Liver (tissue), 9 donors: ENCODE results near the gene TMEM269. TPM values are rescaled to one million over a fixed set of nuclear protein-coding genes. Genes with fewer than 3 reads are reported as not detected.

Source experiments
- DNase-seq: peaks from one replicate; pipeline ENCODE4 v3.0.0-alpha.2; 2017; ENCODE audit warnings: low spot score
- H3K27ac ChIP-seq, 2 donors: one replicate each; pipeline ENCODE4 v1.7.0; 2013; ENCODE audit warnings: inconsistent platforms in 2 of 2, low read length in 2 of 2, control low read depth in 1 of 2, low read depth in 1 of 2, mild to moderate bottlenecking in 1 of 2
- H3K27me3 ChIP-seq, 4 donors: one replicate each; pipeline versions ENCODE4 v1.6.1 to v1.7.0; 2013; ENCODE audit warnings: low read length in 3 of 4, inconsistent platforms in 1 of 4, mild to moderate bottlenecking in 1 of 4, moderate library complexity in 1 of 4; ENCODE audit not compliant: control insufficient read depth in 4 of 4, insufficient read depth in 4 of 4
- H3K36me3 ChIP-seq, 4 donors: one replicate each; pipeline versions ENCODE4 v1.6.1 to v1.7.0; 2013; ENCODE audit warnings: low read length in 3 of 4, mild to moderate bottlenecking in 3 of 4, low read depth in 1 of 4, moderate library complexity in 1 of 4; ENCODE audit not compliant: control insufficient read depth in 4 of 4, insufficient read depth in 3 of 4
- H3K4me1 ChIP-seq, 4 donors: one replicate each; pipeline versions ENCODE4 v1.6.1 to v1.7.0; 2013; ENCODE audit warnings: low read length in 3 of 4, mild to moderate bottlenecking in 3 of 4, moderate library complexity in 1 of 4; ENCODE audit not compliant: control insufficient read depth in 4 of 4, insufficient read depth in 4 of 4
- H3K4me3 ChIP-seq, 3 donors: one replicate each; pipeline versions ENCODE4 v1.6.1 to v1.7.0; 2013; ENCODE audit warnings: low read length in 3 of 3, control low read depth in 1 of 3, low read depth in 1 of 3, mild to moderate bottlenecking in 1 of 3
- H3K9ac ChIP-seq, 2 donors: one replicate each; pipeline ENCODE4 v1.7.0; 2013; ENCODE audit warnings: low read length in 2 of 2, mild to moderate bottlenecking in 2 of 2, moderate library complexity in 2 of 2, control low read depth in 1 of 2, low read depth in 1 of 2
- H3K9me3 ChIP-seq, 4 donors: one replicate each; pipeline versions ENCODE4 v1.6.1 to v1.7.0; 2013; ENCODE audit warnings: low read length in 3 of 4; ENCODE audit not compliant: control insufficient read depth in 4 of 4
- EGR1 ChIP-seq, 2 donors: IDR thresholded peaks; 2 replicates each; pipeline ENCODE4 v1.6.1; 2016 to 2018; ENCODE audit warnings: antibody characterized with exemption in 2 of 2, low read depth in 2 of 2
- FOXA1 ChIP-seq: IDR thresholded peaks from 2 replicates; pipeline ENCODE4 v1.6.1; 2016; ENCODE audit warnings: antibody characterized with exemption
- GABPA ChIP-seq, 2 donors: IDR thresholded peaks in 1 of 2; conservative IDR thresholded peaks in 1 of 2; 2 replicates each; pipeline ENCODE4 v1.6.1; 2016; ENCODE audit warnings: antibody characterized with exemption in 2 of 2, mild to moderate bottlenecking in 1 of 2, moderate library complexity in 1 of 2
- HNF4G ChIP-seq: IDR thresholded peaks from 2 replicates; pipeline ENCODE4 v1.6.1; 2016; ENCODE audit warnings: antibody characterized with exemption
- JUND ChIP-seq, 2 donors: IDR thresholded peaks; 2 replicates each; pipeline ENCODE4 v1.6.1; 2016; ENCODE audit warnings: antibody characterized with exemption in 2 of 2
- NR2F2 ChIP-seq: IDR thresholded peaks from 2 replicates; pipeline ENCODE4 v1.6.1; 2016; ENCODE audit warnings: antibody characterized with exemption
- RAD21 ChIP-seq, 2 donors: IDR thresholded peaks; 2 replicates each; pipeline ENCODE4 v1.6.1; 2016; ENCODE audit warnings: antibody characterized with exemption in 2 of 2, mild to moderate bottlenecking in 2 of 2
- RXRA ChIP-seq, 2 donors: IDR thresholded peaks; 2 replicates each; pipeline ENCODE4 v1.6.1; 2017 to 2018; ENCODE audit warnings: antibody characterized with exemption in 2 of 2, mild to moderate bottlenecking in 1 of 2
- WGBS: extraction: QIAGEN DNeasy Blood & Tissue Kit; methylation state at CpG from one replicate; pipeline ENCODE4 v1.1.7; 2013; 5-methylcytosine and 5-hydroxymethylcytosine counted together
- polyA plus RNA-seq, 2 donors: library from polyadenylated mRNA; stranded (reverse) in 1 of 2; unstranded in 1 of 2; fragments of 200-250 nt in 1 of 2; fragments of >200 nt in 1 of 2; fragmentation: Nextera tagmentation in 1 of 2; extraction: Ambion mirVana in 1 of 2; gene quantifications; one replicate each; pipeline versions ENCODE4 v1.2.1 to v1.2.3, GENCODE V29; 2013 to 2015
- total RNA-seq, 2 donors: library from RNA; depleted of rRNA; stranded (reverse); fragments of >200 nt; gene quantifications; one replicate each; pipeline ENCODE4 v1.2.3, GENCODE V29; 2014
- TF ChIP-seq, protein P1 (sequence below): fragments of 150-350 bp; IDR thresholded peaks from 2 replicates; pipeline ENCODE4 v1.5.1; 2017; ENCODE audit warnings: improper control_type of control experiment, low read depth, low read length; ENCODE audit not compliant: missing input control
- TF ChIP-seq, protein P2 (sequence below): IDR thresholded peaks from 2 replicates; pipeline ENCODE4 v1.6.1; 2016; ENCODE audit warnings: antibody characterized with exemption
- TF ChIP-seq, protein P3 (sequence below): IDR thresholded peaks from 2 replicates; pipeline ENCODE4 v1.6.1; 2016; ENCODE audit warnings: antibody characterized with exemption
- TF ChIP-seq, protein P4 (sequence below): IDR thresholded peaks from 2 replicates; pipeline ENCODE4 v1.6.1; 2016; ENCODE audit warnings: antibody characterized with exemption
- TF ChIP-seq, protein P5 (sequence below): IDR thresholded peaks from 2 replicates; pipeline ENCODE4 v1.6.1; 2016; ENCODE audit warnings: antibody characterized with exemption, mild to moderate bottlenecking
- donor health status: healthy.
- donor health status: healthy.
- donor health status: healthy.
- donor health status: healthy.
- donor health status: healthy.

The TMEM269 gene
- total and polyA plus RNA-seq, 4 donors: 0.05 to 0.08 TPM; not detected in 2

DNA sequence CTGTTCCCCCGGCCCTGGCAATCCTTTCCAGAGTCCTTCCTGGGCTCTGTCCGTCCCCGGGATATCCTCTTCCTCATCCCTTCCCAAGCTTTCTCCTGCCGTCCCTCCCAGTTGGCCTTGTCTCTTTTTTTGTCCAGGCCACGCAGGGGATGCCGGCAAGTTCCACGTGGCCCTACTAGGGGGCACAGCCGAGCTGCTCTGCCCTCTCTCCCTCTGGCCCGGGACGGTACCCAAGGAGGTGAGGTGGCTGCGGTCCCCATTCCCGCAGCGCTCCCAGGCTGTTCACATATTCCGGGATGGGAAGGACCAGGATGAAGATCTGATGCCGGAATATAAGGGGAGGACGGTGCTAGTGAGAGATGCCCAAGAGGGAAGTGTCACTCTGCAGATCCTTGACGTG, 45.8 kb downstream of the TMEM269 start:
- no peak for DNase-seq
- 94% methylated on average over 17 of the region's 17 CpGs for WGBS
- Histone ChIP-seq H3K27me3 (no peaks in the 10 kb centered on the region), H3K27ac (no peak overlapping the region), H3K36me3 (peaks cover 3 to 13% (median 7%) of the 10 kb centered on the region in 4 donors), H3K9me3 (no peaks in the 10 kb centered on the region), H3K9ac (no peak overlapping the region), H3K4me1 (no peaks in the 10 kb centered on the region), H3K4me3 (no peak overlapping the region)
- TF ChIP-seq, protein P1, sequence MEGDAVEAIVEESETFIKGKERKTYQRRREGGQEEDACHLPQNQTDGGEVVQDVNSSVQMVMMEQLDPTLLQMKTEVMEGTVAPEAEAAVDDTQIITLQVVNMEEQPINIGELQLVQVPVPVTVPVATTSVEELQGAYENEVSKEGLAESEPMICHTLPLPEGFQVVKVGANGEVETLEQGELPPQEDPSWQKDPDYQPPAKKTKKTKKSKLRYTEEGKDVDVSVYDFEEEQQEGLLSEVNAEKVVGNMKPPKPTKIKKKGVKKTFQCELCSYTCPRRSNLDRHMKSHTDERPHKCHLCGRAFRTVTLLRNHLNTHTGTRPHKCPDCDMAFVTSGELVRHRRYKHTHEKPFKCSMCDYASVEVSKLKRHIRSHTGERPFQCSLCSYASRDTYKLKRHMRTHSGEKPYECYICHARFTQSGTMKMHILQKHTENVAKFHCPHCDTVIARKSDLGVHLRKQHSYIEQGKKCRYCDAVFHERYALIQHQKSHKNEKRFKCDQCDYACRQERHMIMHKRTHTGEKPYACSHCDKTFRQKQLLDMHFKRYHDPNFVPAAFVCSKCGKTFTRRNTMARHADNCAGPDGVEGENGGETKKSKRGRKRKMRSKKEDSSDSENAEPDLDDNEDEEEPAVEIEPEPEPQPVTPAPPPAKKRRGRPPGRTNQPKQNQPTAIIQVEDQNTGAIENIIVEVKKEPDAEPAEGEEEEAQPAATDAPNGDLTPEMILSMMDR: no peak
- TF ChIP-seq, protein P2, sequence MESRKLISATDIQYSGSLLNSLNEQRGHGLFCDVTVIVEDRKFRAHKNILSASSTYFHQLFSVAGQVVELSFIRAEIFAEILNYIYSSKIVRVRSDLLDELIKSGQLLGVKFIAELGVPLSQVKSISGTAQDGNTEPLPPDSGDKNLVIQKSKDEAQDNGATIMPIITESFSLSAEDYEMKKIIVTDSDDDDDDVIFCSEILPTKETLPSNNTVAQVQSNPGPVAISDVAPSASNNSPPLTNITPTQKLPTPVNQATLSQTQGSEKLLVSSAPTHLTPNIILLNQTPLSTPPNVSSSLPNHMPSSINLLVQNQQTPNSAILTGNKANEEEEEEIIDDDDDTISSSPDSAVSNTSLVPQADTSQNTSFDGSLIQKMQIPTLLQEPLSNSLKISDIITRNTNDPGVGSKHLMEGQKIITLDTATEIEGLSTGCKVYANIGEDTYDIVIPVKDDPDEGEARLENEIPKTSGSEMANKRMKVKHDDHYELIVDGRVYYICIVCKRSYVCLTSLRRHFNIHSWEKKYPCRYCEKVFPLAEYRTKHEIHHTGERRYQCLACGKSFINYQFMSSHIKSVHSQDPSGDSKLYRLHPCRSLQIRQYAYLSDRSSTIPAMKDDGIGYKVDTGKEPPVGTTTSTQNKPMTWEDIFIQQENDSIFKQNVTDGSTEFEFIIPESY: no peak
- TF ChIP-seq, protein P3, sequence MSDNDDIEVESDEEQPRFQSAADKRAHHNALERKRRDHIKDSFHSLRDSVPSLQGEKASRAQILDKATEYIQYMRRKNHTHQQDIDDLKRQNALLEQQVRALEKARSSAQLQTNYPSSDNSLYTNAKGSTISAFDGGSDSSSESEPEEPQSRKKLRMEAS: no peak
- no peak for TF ChIP-seq JUND (IDR thresholded peaks at IDR 0.05)

DNA sequence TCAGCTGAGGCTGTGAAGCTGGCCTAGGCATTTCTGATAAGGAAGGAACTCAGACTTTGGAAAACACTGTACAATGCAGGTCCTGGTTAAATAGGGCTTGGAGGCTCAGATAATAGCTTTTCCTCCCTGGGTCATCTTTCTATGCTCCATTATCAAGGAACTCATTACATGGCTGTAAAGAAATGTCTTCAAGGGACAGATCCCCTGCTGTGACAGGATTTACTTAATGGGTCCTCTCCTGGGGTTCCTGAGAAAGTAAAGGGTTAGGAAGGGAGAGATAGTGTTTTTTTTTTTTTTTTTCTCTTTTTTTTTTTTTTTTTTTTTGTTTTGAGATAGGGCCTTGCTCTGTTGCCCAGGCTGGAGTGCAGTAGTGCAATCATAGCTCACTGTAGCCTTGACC, 46.5 kb downstream of the TMEM269 start:
- H3K27me3 ChIP-seq: no peaks in the 10 kb centered on the region

DNA sequence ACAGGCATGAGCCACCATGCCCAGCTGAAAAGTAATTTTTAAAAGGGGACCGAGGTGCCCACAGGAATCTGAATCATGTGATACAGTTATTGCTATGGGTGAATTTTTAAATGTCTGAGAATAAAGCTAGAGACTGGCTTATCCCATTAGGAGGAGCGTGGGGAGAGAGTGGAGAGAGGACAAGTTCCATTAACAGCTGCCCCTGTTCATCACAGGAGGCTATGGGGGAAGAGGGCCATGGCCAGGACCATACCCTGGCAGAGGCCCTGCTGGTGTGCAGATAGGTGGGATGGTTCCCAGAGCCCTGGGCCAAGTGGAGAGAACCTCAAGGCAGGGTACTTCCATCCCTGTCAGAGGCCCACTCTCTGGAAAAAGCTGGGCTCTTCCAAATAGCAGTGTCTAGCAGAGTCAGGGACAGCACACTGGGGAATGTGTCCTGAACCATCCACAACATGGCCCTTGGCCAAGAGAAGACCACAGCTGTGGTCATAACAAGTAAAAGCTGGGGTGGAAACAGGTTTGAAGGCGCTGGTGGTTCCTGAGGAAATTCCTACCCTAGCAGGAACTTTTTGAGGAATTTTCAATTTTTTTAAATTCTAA, 48.0 kb downstream of the TMEM269 start:
- Histone ChIP-seq H3K27me3 (no peaks in the 10 kb centered on the region), H3K9ac (no peak overlapping the region), H3K4me1 (no peaks in the 10 kb centered on the region), H3K36me3 (peaks cover 2 to 15% (median 7%) of the 10 kb centered on the region in 4 donors), H3K27ac (no peak overlapping the region), H3K9me3 (no peaks in the 10 kb centered on the region), H3K4me3 (no peak overlapping the region)
- WGBS: 96% methylated on average over 3 of the region's 3 CpGs
- DNase-seq: no peak
- TF ChIP-seq FOXA1: no peak
- TF ChIP-seq, protein P4, sequence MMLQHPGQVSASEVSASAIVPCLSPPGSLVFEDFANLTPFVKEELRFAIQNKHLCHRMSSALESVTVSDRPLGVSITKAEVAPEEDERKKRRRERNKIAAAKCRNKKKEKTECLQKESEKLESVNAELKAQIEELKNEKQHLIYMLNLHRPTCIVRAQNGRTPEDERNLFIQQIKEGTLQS: no peak
- TF ChIP-seq JUND (IDR thresholded peaks at IDR 0.05): no peak
- TF ChIP-seq, protein P1: no peak
- TF ChIP-seq, protein P5, sequence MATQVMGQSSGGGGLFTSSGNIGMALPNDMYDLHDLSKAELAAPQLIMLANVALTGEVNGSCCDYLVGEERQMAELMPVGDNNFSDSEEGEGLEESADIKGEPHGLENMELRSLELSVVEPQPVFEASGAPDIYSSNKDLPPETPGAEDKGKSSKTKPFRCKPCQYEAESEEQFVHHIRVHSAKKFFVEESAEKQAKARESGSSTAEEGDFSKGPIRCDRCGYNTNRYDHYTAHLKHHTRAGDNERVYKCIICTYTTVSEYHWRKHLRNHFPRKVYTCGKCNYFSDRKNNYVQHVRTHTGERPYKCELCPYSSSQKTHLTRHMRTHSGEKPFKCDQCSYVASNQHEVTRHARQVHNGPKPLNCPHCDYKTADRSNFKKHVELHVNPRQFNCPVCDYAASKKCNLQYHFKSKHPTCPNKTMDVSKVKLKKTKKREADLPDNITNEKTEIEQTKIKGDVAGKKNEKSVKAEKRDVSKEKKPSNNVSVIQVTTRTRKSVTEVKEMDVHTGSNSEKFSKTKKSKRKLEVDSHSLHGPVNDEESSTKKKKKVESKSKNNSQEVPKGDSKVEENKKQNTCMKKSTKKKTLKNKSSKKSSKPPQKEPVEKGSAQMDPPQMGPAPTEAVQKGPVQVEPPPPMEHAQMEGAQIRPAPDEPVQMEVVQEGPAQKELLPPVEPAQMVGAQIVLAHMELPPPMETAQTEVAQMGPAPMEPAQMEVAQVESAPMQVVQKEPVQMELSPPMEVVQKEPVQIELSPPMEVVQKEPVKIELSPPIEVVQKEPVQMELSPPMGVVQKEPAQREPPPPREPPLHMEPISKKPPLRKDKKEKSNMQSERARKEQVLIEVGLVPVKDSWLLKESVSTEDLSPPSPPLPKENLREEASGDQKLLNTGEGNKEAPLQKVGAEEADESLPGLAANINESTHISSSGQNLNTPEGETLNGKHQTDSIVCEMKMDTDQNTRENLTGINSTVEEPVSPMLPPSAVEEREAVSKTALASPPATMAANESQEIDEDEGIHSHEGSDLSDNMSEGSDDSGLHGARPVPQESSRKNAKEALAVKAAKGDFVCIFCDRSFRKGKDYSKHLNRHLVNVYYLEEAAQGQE: no peak
- no peak for TF ChIP-seq NR2F2
- no peak for TF ChIP-seq EGR1 (IDR thresholded peaks at IDR 0.05; ENCODE audit: low read depth in 2 of 2)
- no peak for TF ChIP-seq GABPA (IDR thresholded peaks at IDR 0.05 in 1 of 2, conservative IDR thresholded peaks at IDR 0.05 in 1 of 2)
- TF ChIP-seq, protein P2: no peak
- TF ChIP-seq HNF4G: no peak
- TF ChIP-seq RXRA (IDR thresholded peaks at IDR 0.05): no peak
- TF ChIP-seq, protein P3: no peak

More for the DNA sequence above, 46.5 kb downstream of the TMEM269 start:
- Histone ChIP-seq H3K9ac (no peak overlapping the region), H3K36me3 (peaks cover 3 to 13% (median 7%) of the 10 kb centered on the region in 4 donors), H3K9me3 (no peaks in the 10 kb centered on the region), H3K27ac (no peak overlapping the region), H3K4me1 (no peaks in the 10 kb centered on the region), H3K4me3 (no peak overlapping the region)
- TF ChIP-seq RAD21 (IDR thresholded peaks at IDR 0.05): no peak
- TF ChIP-seq NR2F2: no peak
- DNase-seq: no peak
